Measurements from ENCODE around the gene UQCC2. TPM values are rescaled to one million over a fixed set of nuclear protein-coding genes. Genes with fewer than 3 reads are reported as not detected.

UQCC2 gene
- total RNA-seq, 2 donors from 2014 or later, result 45.0 to 81.7 TPM

DNA sequence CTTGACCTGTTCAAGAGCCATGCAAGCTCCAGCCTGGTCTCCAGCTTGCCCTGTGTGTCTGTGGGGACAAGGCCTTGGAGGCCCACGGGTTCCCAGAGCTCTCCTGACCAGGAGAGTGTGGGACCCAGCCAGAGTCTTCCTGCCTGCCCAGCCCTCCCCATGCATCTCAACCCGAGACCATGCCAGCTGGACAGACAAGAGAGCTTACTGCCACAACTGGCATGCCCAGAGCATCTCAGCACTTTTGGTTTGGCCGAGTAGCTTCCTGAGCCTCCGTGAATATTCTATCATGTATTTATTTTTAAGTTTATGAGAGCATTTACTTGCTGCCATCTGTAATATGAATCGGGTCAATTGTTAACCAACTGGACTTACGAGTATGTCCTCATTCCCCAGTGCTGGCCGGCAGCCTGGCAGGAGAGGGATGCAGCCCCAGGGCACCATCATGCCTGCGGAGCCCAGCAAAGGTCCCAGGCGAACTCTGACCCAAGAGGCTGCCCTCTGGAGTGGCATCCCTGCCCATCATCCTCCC is 20.3 kb upstream of the UQCC2 start:
- no peak overlapping the region for H3K9ac ChIP-seq (ENCODE audit: low read depth in 2 of 2, low read length in 2 of 2)
- H3K4me1 ChIP-seq, result no peaks in the 10 kb centered on the region
- H3K27me3 ChIP-seq, result no peaks in the 10 kb centered on the region
- intact Hi-C loops (cut with DNase I), result no loop called here
- no peak for DNase-seq
- no peak overlapping the region for H3K4me3 ChIP-seq
- no peak overlapping the region for H3K27ac ChIP-seq
- H3K36me3 ChIP-seq, result no peaks in the 10 kb centered on the region
- H3K9me3 ChIP-seq, result no peaks in the 10 kb centered on the region
- no peak for TF ChIP-seq CTCF (IDR thresholded peaks at IDR 0.05)

GRCh38 chr6:33731035-33731434 is 19.5 kb upstream of the UQCC2 start:
- no peak for DNase-seq
- Histone ChIP-seq H3K9me3 (no peaks in the 10 kb centered on the region), H3K27me3 (no peaks in the 10 kb centered on the region), H3K4me3 (no peak overlapping the region), H3K27ac (no peak overlapping the region), H3K4me1 (no peaks in the 10 kb centered on the region), H3K9ac (ENCODE audit: low read depth in 2 of 2, low read length in 2 of 2) (no peak overlapping the region), H3K36me3 (no peaks in the 10 kb centered on the region)
- intact Hi-C loops (cut with DNase I), result no loop called here
- no peak for TF ChIP-seq CTCF (IDR thresholded peaks at IDR 0.05)

DNA sequence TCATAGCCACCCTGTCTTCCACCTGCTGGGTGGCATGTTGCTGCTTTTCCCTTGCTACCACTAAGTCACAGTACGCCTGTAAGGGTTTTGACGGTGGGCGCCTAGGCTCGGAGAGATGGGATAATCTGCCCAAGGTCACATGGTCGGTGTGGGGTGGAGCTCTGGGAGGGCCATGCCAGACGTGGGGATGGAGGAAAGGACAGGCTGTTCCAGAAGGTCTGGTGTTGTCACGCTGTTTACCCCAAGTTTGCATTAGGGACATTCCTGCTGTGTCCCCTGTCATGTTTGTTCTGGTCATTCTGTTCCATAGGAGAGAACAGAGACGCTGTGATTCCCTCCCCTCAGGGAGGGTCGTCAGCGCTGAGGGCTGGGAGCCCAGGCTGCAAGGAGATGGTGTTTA is 19.1 kb upstream of the UQCC2 start:
- no peak for DNase-seq

DNA sequence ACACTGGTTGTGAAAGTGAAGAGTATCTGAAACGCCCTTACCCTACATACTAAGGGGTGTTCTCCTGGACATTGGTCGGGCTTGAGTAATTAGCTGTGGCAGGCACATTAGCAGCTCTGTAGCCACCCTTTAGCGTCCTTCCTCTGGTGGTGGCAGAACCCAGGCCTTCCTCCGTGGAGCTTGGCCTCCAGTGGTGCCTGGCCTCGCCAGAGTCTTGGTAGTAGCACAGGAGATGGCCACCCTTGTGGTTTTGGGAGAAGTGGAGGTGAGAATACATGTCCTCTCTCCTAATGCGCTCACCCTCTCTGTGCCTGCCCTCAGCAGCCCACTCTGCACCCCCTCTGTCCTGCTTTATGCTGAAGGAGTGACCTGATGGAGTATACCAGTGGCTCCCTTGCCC is 17.6 kb upstream of the UQCC2 start:
- Histone ChIP-seq H3K36me3 (no peaks in the 10 kb centered on the region), H3K27me3 (no peaks in the 10 kb centered on the region), H3K4me1 (no peaks in the 10 kb centered on the region), H3K4me3 (no peak overlapping the region), H3K27ac (no peak overlapping the region), H3K9me3 (no peaks in the 10 kb centered on the region), H3K9ac (ENCODE audit: low read depth in 2 of 2, low read length in 2 of 2) (no peak overlapping the region)
- intact Hi-C loops (cut with DNase I), result no loop called here
- TF ChIP-seq CTCF (IDR thresholded peaks at IDR 0.05), result no peak
- DNase-seq, result no peak

More for the DNA sequence above, 19.1 kb upstream of the UQCC2 start:
- no peak for TF ChIP-seq CTCF (IDR thresholded peaks at IDR 0.05)
- intact Hi-C loops (cut with DNase I), result no loop called here
- no peaks in the 10 kb centered on the region for H3K9me3 ChIP-seq
- no peak overlapping the region for H3K4me3 ChIP-seq
- no peaks in the 10 kb centered on the region for H3K4me1 ChIP-seq
- no peak overlapping the region for H3K27ac ChIP-seq
- H3K27me3 ChIP-seq, result no peaks in the 10 kb centered on the region
- H3K9ac ChIP-seq (ENCODE audit: low read depth in 2 of 2, low read length in 2 of 2), result no peak overlapping the region
- H3K36me3 ChIP-seq, result no peaks in the 10 kb centered on the region

DNA sequence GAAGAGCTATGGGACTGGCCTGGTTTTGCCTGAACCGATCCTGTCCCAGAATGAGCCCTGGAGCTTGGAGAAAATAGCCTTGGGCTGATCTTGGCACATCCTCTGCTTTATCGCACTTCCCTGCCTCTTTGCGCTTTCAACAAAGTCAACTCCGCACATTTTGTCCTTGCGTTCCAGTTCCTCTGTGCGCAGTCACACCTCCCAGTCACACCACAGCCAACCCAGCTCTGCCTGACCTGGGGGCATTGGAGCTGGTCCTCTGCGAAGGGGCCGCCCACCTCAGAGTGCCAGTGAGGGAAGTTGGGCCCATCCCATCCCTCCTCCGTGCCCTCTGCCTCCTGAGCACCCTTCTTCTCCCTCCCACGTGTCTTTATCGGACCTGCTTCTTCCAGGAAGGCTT is 16.9 kb upstream of the UQCC2 start:
- Histone ChIP-seq H3K9me3 (no peaks in the 10 kb centered on the region), H3K27me3 (no peaks in the 10 kb centered on the region), H3K36me3 (no peaks in the 10 kb centered on the region), H3K4me3 (no peak overlapping the region), H3K9ac (ENCODE audit: low read depth in 2 of 2, low read length in 2 of 2) (no peak overlapping the region), H3K4me1 (no peaks in the 10 kb centered on the region), H3K27ac (no peak overlapping the region)
- TF ChIP-seq CTCF (IDR thresholded peaks at IDR 0.05), result no peak
- no peak for DNase-seq
- intact Hi-C loops (cut with DNase I), result no loop called here

Measured in colonic mucosa (tissue), 4 donors.